ENCODE data around the gene DDAH1.

DNA sequence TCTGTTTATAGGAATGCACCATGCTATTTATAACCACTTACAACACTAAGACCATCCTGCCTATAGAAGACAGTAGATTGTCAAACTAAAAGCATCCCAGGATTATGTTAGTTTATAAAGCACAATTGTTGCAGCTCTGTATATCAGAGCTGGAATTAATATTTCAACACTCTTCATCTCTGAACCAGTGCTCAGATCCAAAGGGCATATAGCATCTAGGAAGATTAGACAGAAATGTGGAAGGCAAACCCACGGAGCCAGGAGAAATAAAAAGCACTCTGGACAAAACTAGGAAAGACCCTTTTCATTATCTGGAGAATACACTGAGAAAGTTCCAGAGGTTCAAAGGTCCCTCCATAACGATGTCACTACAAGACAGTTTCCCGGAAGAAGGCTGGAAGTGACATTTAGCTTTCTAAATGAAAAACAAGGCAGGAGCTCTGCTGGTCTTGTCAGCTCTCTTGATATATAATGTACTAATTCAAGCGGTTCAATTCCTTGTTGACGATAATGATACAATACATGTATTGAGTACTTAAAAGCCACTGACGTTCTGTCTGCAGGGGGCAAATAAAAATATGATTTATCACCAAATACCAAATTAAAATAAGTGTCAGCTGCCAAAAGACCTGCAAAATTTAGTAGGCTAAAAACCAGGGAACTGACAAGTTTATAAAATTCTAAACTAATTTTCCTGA lies 96.7 kb downstream of the DDAH1 start:
- TF ChIP-seq CTCF (conservative IDR thresholded peaks at IDR 0.05; ENCODE audit: low read length) (no peak), EZH2phosphoT487 (IDR thresholded peaks at IDR 0.05; ENCODE audit: borderline replicate concordance) (no peak)
